HEK293 (cell line): ENCODE measurements around the gene CDH23.

Source experiments
- YY1 ChIP-seq: fragments of 450-650 bp; formaldehyde crosslinking; IDR thresholded peaks from 2 replicates; pipeline ENCODE4 v1.5.1; 2018; ENCODE audit warnings: missing biosample characterization, missing genetic modification characterization
- ZNF670 ChIP-seq: fragments of 450-650 bp; formaldehyde crosslinking; IDR thresholded peaks from 2 replicates; pipeline ENCODE4 v1.5.1; 2016; ENCODE audit warnings: missing biosample characterization, missing genetic modification characterization, low read depth

DNA sequence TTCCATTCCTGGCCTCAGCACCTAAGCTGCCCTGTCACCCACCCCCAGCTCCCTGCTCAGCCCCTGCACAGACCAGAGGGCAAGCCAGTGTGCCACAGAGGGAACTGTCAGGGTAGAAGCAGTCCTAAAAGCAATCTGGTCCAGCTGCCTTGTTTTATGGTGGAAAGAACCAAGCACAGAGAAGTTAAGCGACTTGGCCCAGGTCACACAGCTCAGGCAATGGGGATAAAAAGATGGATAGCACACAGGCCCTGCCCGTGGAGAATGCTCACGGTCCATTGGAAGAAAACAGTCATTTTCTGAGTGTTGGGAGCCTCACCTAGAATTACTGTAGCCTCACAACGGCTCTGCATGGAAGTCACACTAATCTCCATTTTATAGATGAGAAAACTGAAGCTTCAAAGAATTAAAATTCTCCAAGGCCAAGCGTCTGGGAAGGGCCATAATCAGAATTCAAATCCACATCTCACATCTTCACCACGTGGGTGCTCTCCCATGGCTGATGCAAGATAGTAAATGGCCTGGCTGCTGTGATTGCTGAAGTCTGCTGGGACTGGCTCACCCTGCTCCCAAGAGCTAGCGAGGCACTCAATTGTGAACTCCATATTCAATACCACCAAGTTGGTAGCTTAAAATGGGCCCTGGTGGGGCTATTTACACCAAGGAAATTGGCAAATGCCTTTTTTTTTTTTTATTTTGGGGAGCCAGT lies 296.0 kb downstream of the CDH23 start:
- no peak for TF ChIP-seq ZNF670 (tag by site-specific recombination)
- TF ChIP-seq YY1 (tag by site-specific recombination), result no peak
